ENCODE measurements around the gene DNAH5. TPM values are rescaled to one million over a fixed set of nuclear protein-coding genes. Genes with fewer than 3 reads are reported as not detected.

The DNAH5 gene
- total RNA-seq, 4 donors from 2014 or later = 0.31 to 1.4 (median 1.0) TPM

GRCh38 chr5:13976223-13976622 lies 31.7 kb upstream of the DNAH5 start:
- WGBS, 2 donors (ENCODE audit: low coverage in 1 of 2) = 12 to 15% methylated on average over 2 of the region's 2 CpGs
- no peak for TF ChIP-seq EP300 (IDR thresholded peaks at IDR 0.05)
- no peaks in the 10 kb centered on the region for H3K36me3 ChIP-seq
- H3K4me1 ChIP-seq = peaks cover 0 to 15% (median 0%) of the 10 kb centered on the region in 3 donors
- no peak overlapping the region for H3K27ac ChIP-seq
- ATAC-seq = no peak
- H3K27me3 ChIP-seq = no peaks in the 10 kb centered on the region
- no peaks in the 10 kb centered on the region for H3K9me3 ChIP-seq
- H3K4me3 ChIP-seq = no peak overlapping the region

GRCh38 chr5:13975246-13975645 lies 30.8 kb upstream of the DNAH5 start:
- Histone ChIP-seq H3K4me1 (peaks cover 0 to 15% (median 0%) of the 10 kb centered on the region in 3 donors), H3K27ac (no peak overlapping the region), H3K36me3 (no peaks in the 10 kb centered on the region), H3K9me3 (no peaks in the 10 kb centered on the region), H3K4me3 (no peak overlapping the region), H3K27me3 (no peaks in the 10 kb centered on the region)
- ATAC-seq = no peak
- WGBS, 2 donors (ENCODE audit: low coverage in 1 of 2) = 85 to 100% methylated on average over 2 of the region's 2 CpGs
- no peak for TF ChIP-seq POLR2A (IDR thresholded peaks at IDR 0.05)
- no peak for TF ChIP-seq POLR2AphosphoS5 (IDR thresholded peaks at IDR 0.05)
- TF ChIP-seq EP300 (IDR thresholded peaks at IDR 0.05) = no peak

GRCh38 chr5:13973724-13974123 lies 29.2 kb upstream of the DNAH5 start:
- no peak overlapping the region for H3K27ac ChIP-seq
- H3K4me3 ChIP-seq = no peak overlapping the region
- no peak for TF ChIP-seq POLR2A (IDR thresholded peaks at IDR 0.05)
- TF ChIP-seq POLR2AphosphoS5 (IDR thresholded peaks at IDR 0.05) = no peak
- TF ChIP-seq EP300 (IDR thresholded peaks at IDR 0.05) = no peak
- no peak for TF ChIP-seq CTCF (IDR thresholded peaks at IDR 0.05)
- 83 to 87% methylated on average over 6 of the region's 6 CpGs for WGBS, 2 donors (ENCODE audit: low coverage in 1 of 2)
- H3K27me3 ChIP-seq = no peaks in the 10 kb centered on the region
- H3K4me1 ChIP-seq = peaks cover 0 to 15% (median 0%) of the 10 kb centered on the region in 3 donors
- no peaks in the 10 kb centered on the region for H3K36me3 ChIP-seq
- no peak for ATAC-seq
- no peaks in the 10 kb centered on the region for H3K9me3 ChIP-seq

GRCh38 chr5:13972029-13972428 lies 27.5 kb upstream of the DNAH5 start:
- TF ChIP-seq POLR2AphosphoS5 (IDR thresholded peaks at IDR 0.05) (no peak), POLR2A (IDR thresholded peaks at IDR 0.05) (no peak), EP300 (IDR thresholded peaks at IDR 0.05) (no peak), CTCF (IDR thresholded peaks at IDR 0.05) (no peak)
- H3K4me3 ChIP-seq = no peak overlapping the region
- peaks cover 0 to 6% (median 0%) of the 10 kb centered on the region in 3 donors for H3K9me3 ChIP-seq
- 60 to 100% methylated on average over 1 to 2 of the region's 7 CpGs for WGBS, 2 donors (ENCODE audit: low coverage in 1 of 2)
- no peak for ATAC-seq
- peaks cover 0 to 9% (median 0%) of the 10 kb centered on the region in 3 donors for H3K4me1 ChIP-seq
- no peak overlapping the region for H3K27ac ChIP-seq
- H3K27me3 ChIP-seq = no peaks in the 10 kb centered on the region
- H3K36me3 ChIP-seq = no peaks in the 10 kb centered on the region

- Histone ChIP-seq H3K4me3 (no peak overlapping the region), H3K36me3 (no peaks in the 10 kb centered on the region), H3K4me1 (no peaks in the 10 kb centered on the region), H3K9me3 (no peaks in the 10 kb centered on the region), H3K27me3 (no peaks in the 10 kb centered on the region), H3K27ac (no peak overlapping the region)
- ATAC-seq = no peak
- no peak for TF ChIP-seq POLR2AphosphoS5 (IDR thresholded peaks at IDR 0.05)
- peak in 3 of 4 experiments; percentile 10 to 43 (median 21) for TF ChIP-seq CTCF (IDR thresholded peaks at IDR 0.05)
Observed at GRCh38 chr5:13957032-13957645, 12.7 kb upstream of the DNAH5 start.

- WGBS, 2 donors (ENCODE audit: low coverage in 1 of 2) = 64 to 67% methylated on average over 3 of the region's 3 CpGs
- no peak for TF ChIP-seq POLR2A (IDR thresholded peaks at IDR 0.05)
- TF ChIP-seq POLR2AphosphoS5 (IDR thresholded peaks at IDR 0.05) = no peak
- no peak for TF ChIP-seq EP300 (IDR thresholded peaks at IDR 0.05)
- TF ChIP-seq CTCF (IDR thresholded peaks at IDR 0.05) = no peak
- H3K36me3 ChIP-seq = no peaks in the 10 kb centered on the region
- H3K27ac ChIP-seq = no peak overlapping the region
- ATAC-seq = no peak
- H3K9me3 ChIP-seq = no peaks in the 10 kb centered on the region
- H3K4me1 ChIP-seq = no peaks in the 10 kb centered on the region
- no peak overlapping the region for H3K4me3 ChIP-seq
- no peaks in the 10 kb centered on the region for H3K27me3 ChIP-seq
Observed at GRCh38 chr5:13956471-13956870, 12.0 kb upstream of the DNAH5 start.
